Forelimb muscle (tissue), 1 donor: ENCODE measurements around the gene IFT172. TPM values are rescaled to one million over a fixed set of nuclear protein-coding genes. Genes with fewer than 3 reads are reported as not detected.
"Not testable (repeated sequence)": the region's sequence is repeated elsewhere in the genome, so short reads cannot be mapped to it uniquely, and the experiment has no call there.

Experiments used
- DNase-seq: peaks from one replicate; pipeline ENCODE4 v3.0.0-alpha.2; 2013; ENCODE audit warnings: low read depth
- polyA plus RNA-seq: library from polyadenylated mRNA; unstranded; fragments of 120-200 nt; gene quantifications from one replicate; pipeline ENCODE4 v1.2.1, GENCODE V29; 2013; ENCODE audit not compliant: insufficient read length

Gene IFT172, protein sequence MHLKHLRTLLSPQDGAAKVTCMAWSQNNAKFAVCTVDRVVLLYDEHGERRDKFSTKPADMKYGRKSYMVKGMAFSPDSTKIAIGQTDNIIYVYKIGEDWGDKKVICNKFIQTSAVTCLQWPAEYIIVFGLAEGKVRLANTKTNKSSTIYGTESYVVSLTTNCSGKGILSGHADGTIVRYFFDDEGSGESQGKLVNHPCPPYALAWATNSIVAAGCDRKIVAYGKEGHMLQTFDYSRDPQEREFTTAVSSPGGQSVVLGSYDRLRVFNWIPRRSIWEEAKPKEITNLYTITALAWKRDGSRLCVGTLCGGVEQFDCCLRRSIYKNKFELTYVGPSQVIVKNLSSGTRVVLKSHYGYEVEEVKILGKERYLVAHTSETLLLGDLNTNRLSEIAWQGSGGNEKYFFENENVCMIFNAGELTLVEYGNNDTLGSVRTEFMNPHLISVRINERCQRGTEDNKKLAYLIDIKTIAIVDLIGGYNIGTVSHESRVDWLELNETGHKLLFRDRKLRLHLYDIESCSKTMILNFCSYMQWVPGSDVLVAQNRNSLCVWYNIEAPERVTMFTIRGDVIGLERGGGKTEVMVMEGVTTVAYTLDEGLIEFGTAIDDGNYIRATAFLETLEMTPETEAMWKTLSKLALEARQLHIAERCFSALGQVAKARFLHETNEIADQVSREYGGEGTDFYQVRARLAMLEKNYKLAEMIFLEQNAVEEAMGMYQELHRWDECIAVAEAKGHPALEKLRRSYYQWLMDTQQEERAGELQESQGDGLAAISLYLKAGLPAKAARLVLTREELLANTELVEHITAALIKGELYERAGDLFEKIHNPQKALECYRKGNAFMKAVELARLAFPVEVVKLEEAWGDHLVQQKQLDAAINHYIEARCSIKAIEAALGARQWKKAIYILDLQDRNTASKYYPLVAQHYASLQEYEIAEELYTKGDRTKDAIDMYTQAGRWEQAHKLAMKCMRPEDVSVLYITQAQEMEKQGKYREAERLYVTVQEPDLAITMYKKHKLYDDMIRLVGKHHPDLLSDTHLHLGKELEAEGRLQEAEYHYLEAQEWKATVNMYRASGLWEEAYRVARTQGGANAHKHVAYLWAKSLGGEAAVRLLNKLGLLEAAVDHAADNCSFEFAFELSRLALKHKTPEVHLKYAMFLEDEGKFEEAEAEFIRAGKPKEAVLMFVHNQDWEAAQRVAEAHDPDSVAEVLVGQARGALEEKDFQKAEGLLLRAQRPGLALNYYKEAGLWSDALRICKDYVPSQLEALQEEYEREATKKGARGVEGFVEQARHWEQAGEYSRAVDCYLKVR (N-terminal part only)
- 22.5 TPM for polyA plus RNA-seq

DNA sequence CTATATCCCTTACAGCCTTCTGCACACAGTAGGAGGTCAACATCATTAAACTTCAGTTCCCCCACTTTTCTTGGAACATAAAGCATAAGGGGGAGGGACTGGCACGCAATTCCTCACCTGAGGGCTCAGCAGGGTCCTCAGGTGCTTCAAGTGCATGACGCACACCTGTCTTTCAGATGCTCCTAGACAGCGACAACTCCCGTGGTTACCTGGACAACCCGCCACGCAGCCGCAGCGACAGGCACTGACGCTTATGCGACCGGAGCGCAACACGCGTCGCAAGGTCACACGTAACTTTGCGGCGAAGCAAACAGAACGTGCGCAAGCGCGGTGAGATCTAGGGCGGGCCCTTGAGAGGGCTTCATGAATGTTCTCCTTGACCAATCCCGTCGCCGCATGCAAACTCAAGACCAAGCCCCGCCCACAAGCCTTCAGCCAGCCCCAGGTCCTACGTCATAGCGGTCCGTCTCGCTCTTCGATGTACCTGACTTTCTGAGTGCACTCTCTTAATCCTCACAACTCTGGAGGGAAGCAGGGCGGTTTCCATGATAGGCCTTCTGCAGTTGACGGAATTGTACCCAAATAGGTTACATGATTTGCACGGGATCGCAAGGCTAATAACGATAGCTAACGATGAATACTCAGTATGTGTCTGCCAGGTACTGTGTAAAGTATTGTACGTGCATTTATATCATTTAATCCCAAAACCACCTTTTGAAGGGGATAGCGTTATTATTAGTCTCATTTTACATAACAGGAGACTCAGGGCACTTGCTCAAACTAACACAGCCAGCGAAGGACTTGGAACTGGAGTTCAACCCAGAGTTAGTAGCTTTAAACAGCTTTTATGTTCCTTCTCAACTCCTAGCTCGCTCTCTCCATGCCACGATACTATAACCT lies at the start of gene IFT172:
IFT172 (minus strand) TSS at position 246 of the 900 bp plus-strand sequence; CDS start at position 156, 90 bp downstream.
- peak; percentile 94 for DNase-seq

DNA sequence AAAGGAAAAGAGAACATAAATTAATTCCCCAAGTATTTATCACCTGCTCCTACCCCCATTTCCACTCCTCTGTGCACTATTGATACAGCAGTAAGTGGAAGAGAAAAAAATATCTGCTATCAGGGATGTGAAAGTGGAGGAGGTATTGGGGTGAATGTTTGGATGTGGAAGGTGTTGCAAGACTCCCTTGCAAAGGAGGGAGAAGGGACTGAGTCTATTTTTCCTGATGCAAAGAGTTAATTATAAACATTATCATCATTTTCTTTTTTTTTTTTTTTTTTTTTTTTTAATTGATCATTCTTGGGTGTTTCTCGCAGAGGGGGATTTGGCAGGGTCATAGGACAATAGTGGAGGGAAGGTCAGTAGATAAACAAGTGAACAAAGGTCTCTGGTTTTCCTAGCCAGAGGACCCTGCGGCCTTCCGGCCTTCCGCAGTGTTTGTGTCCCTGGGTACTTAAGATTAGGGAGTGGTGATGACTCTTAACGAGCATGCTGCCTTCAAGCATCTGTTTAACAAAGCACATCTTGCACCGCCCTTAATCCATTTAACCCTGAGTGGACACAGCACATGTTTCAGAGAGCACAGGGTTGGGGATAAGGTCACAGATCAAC lies 49.4 kb upstream of the IFT172 start:
- not testable (repeated sequence) for DNase-seq

DNA sequence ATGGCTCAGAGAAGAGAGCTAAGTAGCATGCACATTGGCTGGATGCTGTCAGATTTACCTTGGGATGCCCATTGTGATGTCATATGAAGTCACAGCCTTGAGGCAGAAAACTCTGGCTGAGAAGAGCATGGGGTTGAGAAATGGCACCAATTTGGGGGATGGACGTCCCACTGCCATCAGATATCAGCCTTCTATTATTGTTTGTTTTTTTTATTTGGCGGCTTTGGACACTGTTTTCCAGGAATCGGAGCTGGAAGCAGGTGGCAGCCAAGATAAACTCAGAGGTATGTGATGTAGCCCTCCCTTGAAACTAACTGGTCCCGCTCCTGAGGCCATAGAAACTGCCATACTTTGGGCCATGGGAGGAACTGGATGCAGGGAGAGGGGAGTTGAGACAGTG lies 47.7 kb upstream of the IFT172 start:
- no peak for DNase-seq

DNA sequence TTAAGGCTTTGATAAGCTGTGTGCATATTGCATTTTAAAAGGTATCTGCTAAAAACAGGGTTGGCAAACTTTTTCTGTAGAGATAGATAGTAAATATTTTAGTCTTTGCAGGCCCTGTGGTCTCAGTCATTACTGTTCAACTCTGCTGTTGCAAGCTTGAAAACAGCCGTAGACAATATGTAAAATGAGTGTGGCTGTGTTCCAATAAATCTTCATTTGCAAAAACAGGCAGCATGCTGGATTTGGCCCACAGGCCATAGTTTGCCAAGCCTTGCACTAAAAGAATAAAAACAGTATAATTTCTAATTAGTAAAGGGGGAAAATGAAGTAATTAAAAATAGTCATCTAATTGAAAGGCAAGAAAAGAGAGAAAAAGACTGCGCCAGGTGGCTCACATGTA lies 42.4 kb upstream of the IFT172 start:
- no peak for DNase-seq

DNA sequence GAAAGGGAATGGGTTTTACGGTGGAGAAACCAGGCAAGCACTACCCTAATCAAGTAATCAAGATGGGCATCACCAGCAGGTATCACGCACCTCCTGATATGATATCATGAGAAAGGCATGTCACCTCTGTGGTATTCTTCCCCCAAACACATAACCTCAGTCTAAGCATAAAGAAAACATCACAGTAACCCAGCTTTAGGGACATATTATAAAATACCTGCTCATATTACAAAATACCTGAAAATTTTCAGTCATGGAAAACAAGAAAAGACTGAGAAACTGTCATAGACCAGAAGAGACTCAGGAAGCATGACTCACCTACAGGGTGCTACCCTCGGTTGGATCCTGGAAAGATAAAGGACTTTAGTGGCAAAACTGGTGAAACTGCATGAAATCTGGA lies 37.6 kb upstream of the IFT172 start:
- no peak for DNase-seq

DNA sequence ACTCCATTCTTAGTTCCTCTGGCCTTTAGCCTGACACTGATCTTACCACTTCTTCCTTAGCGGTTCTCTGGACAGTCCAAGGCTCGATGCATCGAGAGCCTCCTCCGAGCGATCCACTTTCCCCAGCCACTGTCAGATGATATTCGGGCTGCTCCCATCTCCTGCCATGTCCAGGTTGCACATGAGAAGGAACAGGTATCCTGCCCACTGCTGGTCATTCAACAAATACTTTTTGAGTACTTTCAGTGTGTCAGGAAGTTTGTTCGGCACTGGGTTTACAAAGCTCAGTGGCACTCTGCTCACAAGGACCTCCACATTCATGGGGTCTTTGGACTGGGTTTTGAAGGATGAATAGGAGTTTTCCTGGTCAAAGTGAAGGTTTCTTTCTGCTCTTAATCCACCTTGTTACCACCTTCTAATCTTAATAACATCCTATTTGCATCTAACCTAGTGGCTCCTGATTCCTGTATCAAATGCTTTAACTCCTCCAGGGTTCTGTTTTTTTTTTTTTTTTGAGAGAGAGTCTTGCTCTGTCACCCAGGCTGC lies 32.9 kb upstream of the IFT172 start:
- no peak for DNase-seq

DNA sequence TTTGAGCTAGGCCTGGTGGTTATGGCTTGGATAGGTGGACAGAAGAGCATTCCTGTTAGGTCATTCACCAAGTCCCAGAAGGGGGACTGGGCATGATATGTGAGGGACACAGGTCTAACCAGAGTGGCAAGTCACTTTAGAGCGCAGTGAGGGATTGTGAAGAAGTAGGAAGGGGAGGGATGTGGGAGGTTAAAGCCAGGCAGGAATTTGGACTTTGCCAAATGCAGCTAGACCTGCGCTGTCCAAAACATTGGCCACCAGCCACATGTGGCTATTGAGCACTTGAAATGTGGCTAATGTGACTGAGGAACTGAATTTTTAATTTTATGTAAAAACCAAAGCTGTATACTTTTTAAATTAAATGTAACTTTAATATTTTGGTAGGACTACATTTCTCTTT lies 30.8 kb upstream of the IFT172 start:
- DNase-seq, result no peak

DNA sequence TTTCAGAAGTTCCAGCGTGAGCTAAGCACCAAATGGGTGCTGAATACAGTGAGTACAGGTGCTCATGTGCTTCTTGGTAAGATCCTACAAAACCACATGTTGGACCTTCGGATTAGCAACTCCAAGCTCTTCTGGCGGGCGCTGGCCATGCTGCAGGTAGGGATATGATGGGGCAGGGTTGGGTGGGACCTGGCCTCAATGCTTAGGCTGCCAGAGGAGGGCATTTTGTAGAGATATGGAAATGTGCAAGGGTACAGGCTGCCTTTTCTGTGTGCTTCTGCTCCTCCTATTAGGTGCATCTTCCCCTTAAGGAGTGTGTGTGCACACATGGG lies 29.2 kb upstream of the IFT172 start:
- no peak for DNase-seq

DNA sequence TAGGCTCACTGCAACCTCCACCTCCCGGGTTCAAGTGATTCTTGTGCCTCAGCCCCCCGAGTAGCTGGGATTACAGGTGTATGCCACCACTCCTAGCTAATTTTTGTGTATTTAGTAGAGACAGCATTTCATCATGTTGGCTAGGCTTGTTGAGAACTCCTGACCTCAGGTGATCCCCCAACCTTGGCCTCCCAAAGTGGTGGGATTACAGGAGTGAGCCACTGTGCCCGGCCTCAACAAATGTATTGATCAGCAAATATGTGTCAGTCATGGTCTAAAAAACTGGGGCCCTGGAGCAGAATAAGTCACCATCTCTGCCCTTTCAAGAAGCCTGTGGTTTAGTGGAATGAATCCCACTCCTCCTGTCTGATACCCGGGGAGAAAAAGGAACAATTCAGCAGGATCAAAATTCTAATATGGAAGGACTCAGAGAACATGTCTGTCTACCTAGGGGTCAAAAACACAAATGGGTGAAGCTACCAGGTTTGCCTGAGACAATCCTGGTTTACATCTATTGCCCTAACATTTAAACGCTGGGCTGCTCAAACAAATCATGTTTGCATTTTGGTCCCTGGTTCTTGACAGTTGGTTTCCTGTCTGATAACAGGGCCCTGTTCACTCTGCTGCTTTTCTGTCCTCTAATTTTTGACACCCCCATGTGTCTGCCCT lies 28.7 kb upstream of the IFT172 start:
- DNase-seq, result no peak

DNA sequence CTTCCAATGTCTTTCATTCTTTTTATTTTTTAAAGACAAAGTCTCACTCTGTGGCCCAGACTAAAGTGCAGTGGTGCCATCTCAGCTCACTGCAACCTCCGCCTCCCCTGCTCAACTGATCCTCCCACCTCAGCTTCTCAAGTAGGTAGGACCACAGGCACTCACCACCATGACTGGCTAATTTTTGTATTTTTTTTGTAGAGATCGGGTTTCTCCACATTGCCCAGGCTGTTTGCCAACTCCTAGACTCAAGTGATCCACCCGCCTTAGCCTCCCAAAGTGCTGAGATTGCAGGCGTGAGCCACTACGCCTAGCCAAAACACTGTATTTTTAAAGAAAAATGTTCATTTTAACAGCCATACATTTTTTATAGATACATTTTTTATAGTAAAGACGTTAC lies 19.8 kb upstream of the IFT172 start:
- no peak for DNase-seq

DNA sequence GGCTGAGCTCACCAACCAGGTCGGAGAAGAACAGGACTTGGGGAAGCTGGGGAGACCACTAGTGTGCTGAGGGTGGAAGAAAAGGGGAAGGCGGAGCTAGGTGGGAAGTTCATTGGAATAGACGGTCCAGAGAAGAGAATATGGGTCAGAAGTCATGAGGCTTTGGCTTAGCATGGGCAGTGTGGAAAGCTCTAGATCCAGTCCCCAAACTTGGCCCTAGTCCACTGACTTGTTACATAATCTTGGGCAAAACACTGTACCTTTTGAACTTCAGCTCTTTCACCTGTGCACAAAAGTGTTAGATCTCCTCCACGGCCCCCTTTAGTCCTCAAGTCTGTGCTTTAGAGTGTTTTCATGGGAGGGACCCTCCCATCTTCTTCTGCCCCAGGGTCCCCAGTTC lies 17.8 kb upstream of the IFT172 start:
- no peak for DNase-seq

DNA sequence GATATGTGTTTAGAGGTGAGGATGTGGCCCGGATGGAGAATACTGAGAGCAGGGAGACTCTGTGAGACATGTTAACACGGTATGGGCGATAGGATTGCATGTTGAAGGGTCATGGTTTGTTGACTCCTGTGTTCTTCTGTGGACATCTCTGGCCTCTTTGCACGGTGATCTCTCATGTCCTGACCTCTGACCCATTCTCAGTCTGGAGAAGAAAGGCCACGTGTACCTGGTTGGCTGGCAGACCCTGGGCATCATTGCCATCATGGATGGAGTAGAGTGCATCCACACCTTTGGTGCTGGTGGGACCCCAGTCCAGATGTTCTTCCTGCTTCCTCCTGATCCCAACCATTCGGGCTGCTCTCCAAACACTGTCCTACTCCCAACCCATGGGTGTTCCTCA lies 17.0 kb upstream of the IFT172 start:
- no peak for DNase-seq

DNA sequence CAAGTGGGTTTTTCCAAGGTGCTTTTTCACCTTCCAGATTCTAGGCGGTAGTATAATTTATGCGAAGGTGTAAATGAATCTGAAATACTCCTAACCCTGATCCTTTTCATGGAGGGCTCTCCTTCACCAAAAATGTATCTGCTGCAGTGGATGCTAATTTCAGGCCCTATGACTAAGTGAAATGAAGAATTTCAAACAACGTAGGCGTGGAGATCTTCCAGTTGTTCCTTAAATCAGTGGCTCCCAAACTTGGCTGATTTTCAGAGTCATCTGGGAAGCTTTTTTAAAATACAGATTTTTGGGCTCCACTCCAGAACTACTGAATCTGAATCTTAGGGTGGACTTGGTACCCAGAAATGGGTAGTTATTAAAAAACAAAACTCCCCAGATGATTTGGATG lies 12.6 kb upstream of the IFT172 start:
- no peak for DNase-seq

DNA sequence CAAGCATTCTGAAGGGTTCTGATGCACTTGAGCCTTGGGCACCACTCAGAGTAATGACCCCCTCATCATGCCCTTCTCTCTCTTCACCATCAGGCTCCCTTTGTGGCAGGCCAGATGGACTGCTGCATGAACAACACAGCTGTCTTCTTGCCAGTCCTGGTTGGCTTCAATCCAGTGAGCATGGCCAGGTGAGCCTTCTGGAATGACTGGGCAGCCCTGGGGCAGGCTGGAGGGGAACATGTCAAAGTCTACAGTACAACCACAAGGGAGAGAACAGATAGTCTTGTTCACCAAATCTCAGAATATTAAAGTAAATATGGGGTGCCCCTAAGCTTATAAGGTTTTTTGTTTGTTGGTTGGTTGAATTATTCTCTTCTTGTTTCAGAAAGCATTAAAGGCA lies 11.5 kb upstream of the IFT172 start:
- DNase-seq, result no peak

DNA sequence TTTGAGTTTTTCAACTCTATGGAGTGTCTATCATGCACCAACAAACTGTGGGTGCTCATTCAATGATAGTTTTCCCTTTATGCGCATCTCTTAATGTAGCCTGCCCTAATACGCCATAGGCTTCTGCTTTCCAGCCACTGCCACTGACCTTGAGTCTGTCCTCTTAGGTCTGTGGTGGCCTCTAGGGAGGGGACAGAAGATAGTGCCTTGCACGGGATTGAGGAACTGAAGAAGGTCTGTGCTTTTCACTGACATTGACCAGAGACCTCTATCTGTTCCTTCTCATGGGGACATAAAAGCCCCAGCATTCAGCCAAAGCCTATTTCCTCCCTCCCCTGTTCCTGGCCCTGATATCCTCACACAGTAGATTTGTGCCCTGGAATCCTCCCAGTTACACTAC lies 9.4 kb upstream of the IFT172 start:
- DNase-seq, result no peak

DNA sequence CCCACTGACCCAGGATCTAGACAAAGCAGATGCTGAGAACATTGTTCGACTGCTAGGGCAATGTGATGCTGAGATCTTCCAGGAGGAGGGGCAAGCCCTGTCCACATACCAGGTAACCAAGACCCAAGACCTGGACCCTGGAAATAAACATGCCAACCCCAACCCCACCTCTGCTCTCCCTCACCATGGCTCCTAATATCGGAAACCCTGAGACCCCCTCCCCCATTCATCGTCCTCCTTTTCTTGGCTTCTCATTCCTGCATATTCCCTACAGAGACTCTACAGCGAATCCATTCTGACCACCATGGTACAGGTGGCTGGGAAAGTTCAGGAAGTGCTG lies 7.7 kb upstream of the IFT172 start:
- no peak for DNase-seq

DNA sequence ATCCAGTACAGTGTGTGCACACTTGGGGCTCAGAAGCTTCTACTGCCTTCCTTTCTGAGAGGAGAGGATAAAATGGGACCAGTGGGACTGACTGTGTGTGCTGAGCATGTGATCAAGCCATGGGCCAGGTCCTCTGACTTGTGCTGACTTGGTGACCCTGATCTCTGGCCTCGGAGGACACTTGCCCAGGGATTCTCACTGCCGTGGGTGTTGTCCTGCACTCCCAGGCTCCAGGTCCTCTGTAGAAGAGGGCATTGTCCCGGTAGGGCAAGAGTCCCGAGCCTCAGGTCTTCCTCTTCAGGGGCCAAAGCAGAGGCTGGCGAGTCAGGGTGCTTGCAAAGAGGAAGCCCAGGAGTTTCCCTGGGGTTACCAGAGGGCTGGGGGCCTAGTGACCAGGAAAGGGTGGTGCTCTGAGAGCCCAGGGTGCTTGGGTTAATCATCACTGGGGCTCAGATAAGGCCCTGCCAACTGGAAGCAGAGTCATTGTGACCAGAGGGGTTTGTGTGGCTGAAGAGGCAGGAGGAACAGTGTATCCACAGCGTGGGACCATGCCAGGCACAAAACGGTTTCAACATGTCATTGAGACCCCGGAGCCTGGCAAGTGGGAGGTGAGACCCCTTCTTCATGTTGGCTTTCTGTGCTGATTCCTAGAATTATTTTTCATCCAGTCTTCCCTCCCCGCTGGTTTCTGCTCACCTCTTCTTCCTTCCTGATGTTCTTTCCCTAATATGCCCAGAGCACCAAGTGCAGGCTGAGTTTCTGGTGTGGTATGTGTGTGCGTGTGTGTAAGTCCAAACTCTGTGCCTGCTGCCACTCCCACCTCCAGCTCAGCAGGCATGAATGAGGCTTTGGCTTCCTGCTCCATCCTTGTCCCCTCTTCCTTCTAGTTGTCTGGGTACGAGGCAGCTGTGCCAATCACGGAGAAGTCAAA lies 7.1 kb upstream of the IFT172 start, which contains the start of gene GCKR:
GCKR (plus strand) TSS at position 483 of the 931 bp plus-strand sequence; CDS start at position 549, 66 bp downstream.
- DNase-seq, result no peak

DNA sequence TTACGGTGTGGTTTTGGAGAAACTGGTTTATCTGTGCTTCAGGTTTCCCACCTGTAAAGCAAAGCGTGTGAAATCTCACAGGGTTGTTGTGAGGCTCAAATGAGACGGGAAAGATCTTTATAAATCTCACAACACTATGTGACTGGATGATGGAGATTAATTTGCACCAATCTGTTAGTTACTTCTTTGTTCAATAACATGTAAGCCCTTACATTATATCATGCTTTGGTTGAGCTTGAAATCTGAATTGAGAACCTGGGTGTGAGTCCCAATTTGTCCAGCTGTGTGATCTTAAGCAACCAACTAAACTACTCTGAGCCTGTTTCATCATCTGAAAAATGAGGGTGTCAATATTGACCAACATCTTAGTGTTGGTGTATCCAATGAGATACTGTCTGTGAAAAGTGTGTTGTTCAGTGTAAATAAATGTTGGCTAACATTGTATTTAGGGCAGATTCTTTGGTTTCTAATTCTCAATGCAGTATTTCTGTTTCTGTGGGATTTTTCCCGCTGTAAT lies 6.4 kb upstream of the IFT172 start:
- no peak for DNase-seq
